B cell (primary cell): ENCODE results near the gene RAI1. TPM values are rescaled to one million over a fixed set of nuclear protein-coding genes. Genes with fewer than 3 reads are reported as not detected.
A peak's percentile ranks its signal among the peaks of the same experiment; 100 is the strongest.

Experiments
- ATAC-seq: fragments of 200-7000 bp; cut with Tn5 transposase; one replicate; pipeline ENCODE4 v1.10.0; 2021; ENCODE audit warnings: low read depth, mild to moderate bottlenecking, moderate number of reproducible peaks, moderate library complexity
- CTCF ChIA-PET: fragments of 350-600 bp; sonication (Branson Sonifier 250); formaldehyde crosslinking; loops from one replicate; lab custom pipeline; 2021; ENCODE audit warnings: antibody characterized with exemption, inconsistent platforms; lab: Charles Lee
- POLR2A ChIA-PET: fragments of 350-600 bp; sonication (Branson Sonifier 250); formaldehyde crosslinking; loops from one replicate; lab custom pipeline; 2021; ENCODE audit warnings: antibody characterized with exemption; lab: Charles Lee
- DNase-seq: peaks from one replicate; pipeline ENCODE4 v3.0.0; 2013
- H2AFZ ChIP-seq: 2 replicates; pipeline ENCODE4 v1.6.1; 2012; ENCODE audit warnings: mild to moderate bottlenecking, low read depth, low read length; ENCODE audit not compliant: insufficient read depth, poor library complexity, severe bottlenecking
- H3K27ac ChIP-seq, 2 donors: 1 replicate in 1 of 2; 2 replicates in 1 of 2; pipeline ENCODE4 v1.5.1; 2012 to 2013; ENCODE audit warnings: low read length in 2 of 2, mild to moderate bottlenecking in 2 of 2, moderate library complexity in 1 of 2
- H3K27me3 ChIP-seq, 4 experiments: fragments of 200-600 bp in 1 of 4; sonication (generic) in 1 of 4; replicated peaks in 1 of 4; 1 replicate in 2 of 4; 2 replicates in 2 of 4; pipeline versions ENCODE4 v1.6.1 to v1.7.0; 2013 to 2016; ENCODE audit warnings: low read length in 3 of 4, mild to moderate bottlenecking in 2 of 4, mixed read lengths in 1 of 4, moderate library complexity in 1 of 4; ENCODE audit not compliant: insufficient read depth in 4 of 4, control insufficient read depth in 3 of 4; ENCODE audit errors: control extremely low read depth in 1 of 4
- H3K36me3 ChIP-seq, 2 experiments: replicated peaks in 1 of 2; 1 replicate in 1 of 2; 2 replicates in 1 of 2; pipeline versions ENCODE4 v1.6.1 to v1.7.1; 2013; ENCODE audit warnings: low read length in 1 of 2; ENCODE audit not compliant: insufficient read depth in 2 of 2, control insufficient read depth in 1 of 2; ENCODE audit errors: control extremely low read depth in 1 of 2, extremely low read depth in 1 of 2
- H3K4me1 ChIP-seq, 2 donors: fragments of 200-600 bp in 1 of 2; sonication (generic) in 1 of 2; 1 replicate in 1 of 2; 2 replicates in 1 of 2; pipeline versions ENCODE4 v1.5.1 to v1.6.1; 2013 to 2017; ENCODE audit warnings: low read length in 2 of 2; ENCODE audit not compliant: control insufficient read depth in 2 of 2, insufficient read depth in 2 of 2
- H3K4me2 ChIP-seq: replicated peaks from 2 replicates; pipeline ENCODE3; 2012; ENCODE audit warnings: mild to moderate bottlenecking, low read depth, low read length; ENCODE audit not compliant: poor library complexity, severe bottlenecking
- H3K4me3 ChIP-seq, 5 experiments: fragments of 200-600 bp in 1 of 5; sonication (generic) in 1 of 5; 1 replicate in 3 of 5; 2 replicates in 2 of 5; pipeline versions ENCODE4 v1.5.1 to v1.7.0; 2011 to 2016; ENCODE audit warnings: low read length in 4 of 5, mild to moderate bottlenecking in 4 of 5, low read depth in 2 of 5, control low read depth in 1 of 5, moderate library complexity in 1 of 5; ENCODE audit not compliant: insufficient read depth in 1 of 5; ENCODE audit errors: control extremely low read depth in 1 of 5, extremely low read depth in 1 of 5
- H3K79me2 ChIP-seq: fragments of 200-600 bp; sonication (generic); one replicate; pipeline ENCODE4 v1.6.0; 2016; ENCODE audit warnings: low read length; ENCODE audit not compliant: control insufficient read depth, insufficient read depth
- H3K9ac ChIP-seq: fragments of 200-600 bp; sonication (generic); 2 replicates; pipeline ENCODE4 v1.6.1; 2017; ENCODE audit warnings: mild to moderate bottlenecking, low read length, moderate library complexity
- H3K9me3 ChIP-seq, 3 donors: one replicate each; pipeline versions ENCODE4 v1.6.1 to v1.7.1; 2013; ENCODE audit warnings: low read length in 2 of 3; ENCODE audit not compliant: control insufficient read depth in 2 of 3, insufficient read depth in 1 of 3; ENCODE audit errors: control extremely low read depth in 1 of 3
- H4K20me1 ChIP-seq: 2 replicates; pipeline ENCODE4 v1.6.0; 2012; ENCODE audit warnings: mild to moderate bottlenecking, low read length; ENCODE audit not compliant: insufficient read depth, control insufficient read depth, poor library complexity, severe bottlenecking
- H3K27ac Mint-ChIP-seq: one replicate; pipeline ENCODE4 v1.8.0; 2021; ENCODE audit warnings: mixed read lengths
- H3K27me3 Mint-ChIP-seq: one replicate; pipeline ENCODE4 v1.8.0; 2021; ENCODE audit warnings: mixed read lengths
- H3K4me1 Mint-ChIP-seq: one replicate; pipeline ENCODE4 v1.8.0; 2021; ENCODE audit warnings: mixed read lengths
- H3K4me3 Mint-ChIP-seq: one replicate; pipeline ENCODE4 v1.8.0; 2021; ENCODE audit warnings: mixed read lengths
- H3K9me3 Mint-ChIP-seq: one replicate; pipeline ENCODE4 v1.8.0; 2022; ENCODE audit warnings: mixed read lengths; ENCODE audit not compliant: insufficient read depth
- EZH2 ChIP-seq: IDR thresholded peaks from 2 replicates; pipeline ENCODE4 v1.6.1; 2012; ENCODE audit warnings: borderline replicate concordance, low read depth, mild to moderate bottlenecking, moderate library complexity, low read length; ENCODE audit not compliant: insufficient read depth, poor library complexity, severe bottlenecking
- WGBS: methylation state at CpG from one replicate; pipeline ENCODE4 v1.1.5; 2013; ENCODE audit warnings: missing lambda C conversion rate; ENCODE audit not compliant: insufficient coverage; 5-methylcytosine and 5-hydroxymethylcytosine counted together
- intact Hi-C: fragments of 100-400 bp; cut with micrococcal nuclease; formaldehyde crosslinking; loops from one replicate; pipeline ENCODE4 v1.10.0; 2022
- polyA plus RNA-seq: library from polyadenylated mRNA; depleted of rRNA; stranded (reverse); fragments of >200 nt; gene quantifications from 2 replicates; pipeline ENCODE4 v1.2.3, GENCODE V29; 2012
- total RNA-seq, 2 donors: library from RNA; stranded (reverse); fragments of 120-200 nt in 1 of 2; gene quantifications; 1 replicate in 1 of 2; 2 replicates in 1 of 2; pipeline versions ENCODE4 v1.2.3 to v1.2.4, GENCODE V29; 2013 to 2022
- TF ChIP-seq, protein P1 (sequence below): fragments of 200-600 bp; IDR thresholded peaks from one replicate; pipeline ENCODE4 v1.8.0; 2022; ENCODE audit warnings: antibody characterized with exemption, mild to moderate bottlenecking

Gene RAI1
- total and polyA plus RNA-seq, 2 donors (not counting 1 experiment from before 2014, with no cell fraction given) = 4.7 to 34.0 TPM

DNA sequence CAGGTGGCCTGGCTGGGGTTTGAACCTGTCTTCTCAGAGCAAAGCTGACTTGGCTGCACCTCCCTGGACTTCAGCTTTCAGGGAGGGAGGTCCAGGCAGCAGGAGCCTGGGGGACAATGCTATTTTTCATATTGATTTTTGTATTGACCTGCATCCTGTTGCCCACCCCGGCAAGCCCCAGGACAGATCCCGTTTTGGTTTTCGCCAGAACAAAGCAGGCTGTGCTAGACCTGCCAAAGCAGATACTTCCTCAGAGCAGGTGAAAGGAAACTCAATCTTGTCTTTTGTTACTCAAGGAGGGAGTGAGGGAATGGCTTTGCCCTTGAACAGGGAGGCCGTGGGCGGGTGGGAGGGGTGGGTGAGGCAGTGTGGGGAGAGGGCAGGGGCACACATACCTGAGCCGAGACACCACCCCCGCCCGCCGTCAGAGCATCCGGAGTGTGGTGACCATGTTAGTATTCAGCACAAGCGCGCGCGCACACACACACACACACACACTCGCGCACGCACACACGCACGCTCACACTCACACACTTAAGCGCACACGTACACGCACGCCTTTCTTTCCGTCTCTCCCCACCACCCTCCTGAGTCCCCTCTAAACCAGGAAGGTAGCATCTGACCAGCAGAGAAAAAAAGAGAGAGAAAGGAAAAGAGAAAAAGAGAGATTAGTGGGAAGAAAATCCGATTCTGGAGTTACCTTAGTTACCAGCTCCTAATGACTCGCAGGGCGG lies 59.5 kb downstream of the RAI1 start:
- no peaks in the 10 kb centered on the region for H3K9me3 ChIP-seq
- H3K9ac ChIP-seq = no peak overlapping the region
- no peaks in the 10 kb centered on the region for H3K27me3 Mint-ChIP-seq
- H3K4me1 Mint-ChIP-seq = peaks cover 40% of the 10 kb centered on the region
- H3K27ac Mint-ChIP-seq = peak overlapping the region; percentile 59
- H3K36me3 ChIP-seq = no peaks in the 10 kb centered on the region
- TF ChIP-seq EZH2 = no peak
- TF ChIP-seq, protein P1, sequence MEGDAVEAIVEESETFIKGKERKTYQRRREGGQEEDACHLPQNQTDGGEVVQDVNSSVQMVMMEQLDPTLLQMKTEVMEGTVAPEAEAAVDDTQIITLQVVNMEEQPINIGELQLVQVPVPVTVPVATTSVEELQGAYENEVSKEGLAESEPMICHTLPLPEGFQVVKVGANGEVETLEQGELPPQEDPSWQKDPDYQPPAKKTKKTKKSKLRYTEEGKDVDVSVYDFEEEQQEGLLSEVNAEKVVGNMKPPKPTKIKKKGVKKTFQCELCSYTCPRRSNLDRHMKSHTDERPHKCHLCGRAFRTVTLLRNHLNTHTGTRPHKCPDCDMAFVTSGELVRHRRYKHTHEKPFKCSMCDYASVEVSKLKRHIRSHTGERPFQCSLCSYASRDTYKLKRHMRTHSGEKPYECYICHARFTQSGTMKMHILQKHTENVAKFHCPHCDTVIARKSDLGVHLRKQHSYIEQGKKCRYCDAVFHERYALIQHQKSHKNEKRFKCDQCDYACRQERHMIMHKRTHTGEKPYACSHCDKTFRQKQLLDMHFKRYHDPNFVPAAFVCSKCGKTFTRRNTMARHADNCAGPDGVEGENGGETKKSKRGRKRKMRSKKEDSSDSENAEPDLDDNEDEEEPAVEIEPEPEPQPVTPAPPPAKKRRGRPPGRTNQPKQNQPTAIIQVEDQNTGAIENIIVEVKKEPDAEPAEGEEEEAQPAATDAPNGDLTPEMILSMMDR = no peak
- H3K4me1 ChIP-seq = peaks cover 21 to 34% of the 10 kb centered on the region in 2 donors
- no peak overlapping the region for H3K4me2 ChIP-seq
- intact Hi-C loops = no loop called here
- H3K4me3 ChIP-seq = no peak overlapping the region
- no peak overlapping the region for H2AFZ ChIP-seq
- no peak for DNase-seq
- no peak for ATAC-seq
- H3K27me3 ChIP-seq = no peaks in the 10 kb centered on the region
- no peak overlapping the region for H3K4me3 Mint-ChIP-seq
- no peaks in the 10 kb centered on the region for H3K9me3 Mint-ChIP-seq
- H4K20me1 ChIP-seq = peaks cover 20% of the 10 kb centered on the region
- peaks cover 26% of the 10 kb centered on the region for H3K79me2 ChIP-seq
- H3K27ac ChIP-seq = peak overlapping the region in 1 of 2 donors; percentile 12
- 69% methylated on average over 7 of the region's 27 CpGs for WGBS
- CTCF ChIA-PET = interaction anchor here (0.7 to 1.1 kb wide), 4 partner anchors 9 to 293 kb away, joined by 3 to 6 read pairs (median 3); no protein-coding TSS in a partner anchor
- POLR2A ChIA-PET = no interaction called here

DNA sequence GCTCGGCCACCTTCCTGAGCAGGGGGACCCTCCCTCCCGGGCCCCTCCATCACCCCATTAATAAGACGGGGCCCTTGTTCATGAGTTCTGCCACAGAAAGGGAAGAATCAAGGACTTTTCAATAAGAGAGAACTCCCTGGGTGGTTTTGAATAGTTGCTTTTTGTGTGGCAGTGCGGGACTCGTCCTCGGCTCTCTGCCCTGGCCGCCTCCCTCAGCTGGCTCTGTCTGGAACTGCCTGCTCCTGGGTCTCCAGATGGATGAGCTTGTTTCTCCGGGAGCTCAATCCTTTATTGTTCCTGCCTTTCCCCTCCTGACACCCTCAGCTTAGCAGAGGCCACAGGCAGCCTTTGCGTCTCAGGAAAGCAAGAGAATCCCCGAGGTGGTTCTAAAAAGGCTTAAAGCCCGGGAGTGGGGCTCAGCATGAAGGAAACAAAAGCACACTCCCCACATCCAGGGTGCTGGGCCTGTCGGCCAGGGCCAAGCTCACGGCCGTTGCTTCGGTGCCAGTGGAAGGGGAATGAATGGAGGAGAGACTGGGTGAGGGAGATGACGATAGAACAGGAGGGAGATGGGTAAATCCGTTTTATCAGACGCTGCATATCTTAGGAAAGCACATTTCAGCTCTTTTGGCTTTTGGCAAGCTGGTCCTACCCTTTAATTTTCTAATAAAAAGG lies 60.2 kb downstream of the RAI1 start:
- Mint-ChIP-seq H3K9me3 (no peaks in the 10 kb centered on the region), H3K27ac (peak overlapping the region; percentile 54), H3K4me3 (no peak overlapping the region), H3K27me3 (no peaks in the 10 kb centered on the region), H3K4me1 (peaks cover 33% of the 10 kb centered on the region)
- intact Hi-C loops = no loop called here
- DNase-seq (no peak), ATAC-seq (no peak)
- peaks cover 16% of the 10 kb centered on the region for H4K20me1 ChIP-seq
- H3K4me3 ChIP-seq = no peak overlapping the region
- ChIA-PET POLR2A (no interaction called here), CTCF (interaction anchor here (1.0 to 1.3 kb wide), 2 partner anchors 12 kb away, joined by 3 read pairs; no protein-coding TSS in a partner anchor)
- no peaks in the 10 kb centered on the region for H3K9me3 ChIP-seq
- H3K79me2 ChIP-seq = peaks cover 19% of the 10 kb centered on the region
- no peaks in the 10 kb centered on the region for H3K36me3 ChIP-seq
- TF ChIP-seq, protein P1 = no peak
- TF ChIP-seq EZH2 = no peak
- WGBS = 96% methylated on average over 8 of the region's 18 CpGs
- H3K4me2 ChIP-seq = no peak overlapping the region
- no peaks in the 10 kb centered on the region for H3K27me3 ChIP-seq
- H3K27ac ChIP-seq = no peak overlapping the region
- H3K9ac ChIP-seq = no peak overlapping the region
- H2AFZ ChIP-seq = no peak overlapping the region
- H3K4me1 ChIP-seq = peaks cover 21 to 28% of the 10 kb centered on the region in 2 donors
